GM19328 (cell line): ENCODE data around the gene CLEC4F.
"Not testable (repeated sequence)": the region's sequence is repeated elsewhere in the genome, so short reads cannot be mapped to it uniquely, and the experiment has no call there.

Source experiments
- ATAC-seq: cut with Tn5 transposase; IDR thresholded peaks from one replicate; pipeline ENCODE4 v1.9.1; 2021; ENCODE audit warnings: mild to moderate bottlenecking, moderate library complexity; ENCODE audit not compliant: unreplicated experiment

Gene CLEC4F

GRCh38 chr2:70827388-70827787, 7.0 kb upstream of the CLEC4F start:
- no peak for ATAC-seq

GRCh38 chr2:70826696-70827350, 6.4 kb upstream of the CLEC4F start:
- no peak for ATAC-seq

- ATAC-seq = no peak
Observed at GRCh38 chr2:70823249-70823648, 2.9 kb upstream of the CLEC4F start.

- ATAC-seq = no peak
Observed at GRCh38 chr2:70822843-70823242, 2.4 kb upstream of the CLEC4F start.

- no peak for ATAC-seq
Observed at GRCh38 chr2:70817284-70817954, 3.0 kb downstream of the CLEC4F start.

- ATAC-seq = no peak
Observed at GRCh38 chr2:70816726-70817125, 3.7 kb downstream of the CLEC4F start.

GRCh38 chr2:70808983-70809958, 11.1 kb downstream of the CLEC4F start:
- no peak for ATAC-seq

- no peak for ATAC-seq
Observed at GRCh38 chr2:70807828-70808118, 12.6 kb downstream of the CLEC4F start.

- no peak for ATAC-seq
Observed at GRCh38 chr2:70807102-70807827, 13.1 kb downstream of the CLEC4F start.

- ATAC-seq = no peak
Observed at GRCh38 chr2:70806620-70807019, 13.8 kb downstream of the CLEC4F start.

GRCh38 chr2:70806013-70806412, 14.4 kb downstream of the CLEC4F start:
- ATAC-seq = no peak

GRCh38 chr2:70801607-70802263, 18.7 kb downstream of the CLEC4F start:
- ATAC-seq = no peak

- no peak for ATAC-seq
Observed at GRCh38 chr2:70799706-70800105, 20.7 kb downstream of the CLEC4F start.

- ATAC-seq = not testable (repeated sequence)
Observed at GRCh38 chr2:70797996-70798395, 22.4 kb downstream of the CLEC4F start.

GRCh38 chr2:70797506-70797905, 22.9 kb downstream of the CLEC4F start:
- no peak for ATAC-seq

GRCh38 chr2:70796262-70796661, 24.1 kb downstream of the CLEC4F start:
- no peak for ATAC-seq

- no peak for ATAC-seq
Observed at GRCh38 chr2:70795164-70795995, 25.0 kb downstream of the CLEC4F start.

- no peak for ATAC-seq
Observed at GRCh38 chr2:70793450-70793849, 26.9 kb downstream of the CLEC4F start.

- no peak for ATAC-seq
Observed at GRCh38 chr2:70790136-70790828, 30.1 kb downstream of the CLEC4F start, which contains the start of gene FIGLA. Gene FIGLA, minus strand, starts transcription at chr2:70790643. Its CDS starts 5 bp downstream, at chr2:70790638.
